GM19025 (cell line): ENCODE data around the gene RFWD3.

Source experiments
- ATAC-seq: cut with Tn5 transposase; IDR thresholded peaks from one replicate; pipeline ENCODE4 v1.9.1; 2021; ENCODE audit warnings: mild to moderate bottlenecking, low read depth, moderate library complexity; ENCODE audit not compliant: unreplicated experiment

RFWD3 gene

DNA sequence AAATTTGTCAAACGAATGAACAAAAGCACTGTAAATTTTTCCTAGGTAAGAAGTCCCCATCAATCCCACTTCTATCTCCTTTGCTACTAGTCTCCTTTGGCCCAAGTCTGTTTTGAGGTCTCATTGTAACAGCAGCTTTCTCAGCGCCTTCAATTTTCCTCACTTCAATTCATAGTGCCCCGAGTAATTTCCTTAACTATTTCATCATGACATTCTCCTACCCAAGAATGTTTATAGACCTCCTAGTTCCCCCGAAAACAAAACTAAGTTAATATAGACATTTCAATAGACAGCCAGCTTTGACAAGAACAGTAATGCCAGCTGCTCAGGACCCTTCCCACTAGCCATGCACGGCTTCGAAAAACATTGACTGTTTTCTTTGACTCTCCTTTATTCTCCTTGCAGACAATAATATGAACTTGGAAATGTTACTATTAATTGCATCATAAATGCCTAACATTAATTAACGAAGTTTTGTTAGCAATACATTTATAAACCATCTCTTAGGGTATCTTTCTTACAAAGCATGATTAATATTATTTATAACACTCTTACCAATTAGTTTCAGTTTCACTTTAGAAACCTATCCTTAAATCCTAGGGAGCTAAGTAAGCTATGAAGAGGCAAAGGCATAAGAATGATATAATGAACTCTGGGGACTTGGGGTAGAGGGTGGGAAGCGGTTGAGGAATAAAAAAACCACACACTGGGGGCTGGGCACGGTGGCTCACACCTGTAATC lies 82.6 kb downstream of the RFWD3 start:
- ATAC-seq: no peak

DNA sequence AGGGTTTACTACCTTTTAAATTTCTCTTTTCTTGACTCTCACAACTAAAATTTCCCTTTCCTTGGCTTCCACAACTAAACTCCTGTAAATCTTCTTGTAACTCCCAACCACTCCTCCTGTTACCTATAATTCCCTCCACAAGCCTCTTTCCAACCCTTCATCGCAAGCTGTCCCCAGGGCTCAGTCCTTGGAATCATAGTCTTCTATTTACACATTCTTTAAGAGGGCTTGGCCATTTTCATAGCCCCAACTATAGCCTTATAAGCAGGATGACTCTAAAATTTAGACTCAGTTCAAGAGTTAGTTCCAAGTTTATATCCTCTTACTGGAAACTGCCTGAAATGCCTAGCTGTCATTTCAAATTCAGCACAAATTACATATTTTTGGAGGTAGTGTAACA lies 83.7 kb downstream of the RFWD3 start:
- no peak for ATAC-seq

DNA sequence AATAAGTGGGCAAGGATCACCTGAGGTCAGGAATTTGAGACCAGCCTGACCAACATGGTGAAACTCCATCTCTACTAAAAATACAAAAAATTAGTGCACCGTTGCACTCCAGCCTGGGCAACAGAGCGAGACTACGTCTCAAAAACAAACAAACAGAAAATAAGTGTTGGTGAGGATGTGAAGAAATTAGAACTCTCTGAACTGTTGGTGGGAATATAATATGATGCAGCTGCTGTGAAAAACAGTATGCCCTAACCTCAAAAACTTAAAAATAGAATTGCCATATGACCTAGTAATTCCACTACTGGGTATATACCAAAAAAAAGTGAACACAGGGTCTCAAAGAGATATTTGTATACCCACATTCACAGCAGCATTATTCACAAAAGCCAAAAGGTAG lies 85.8 kb downstream of the RFWD3 start:
- no peak for ATAC-seq

DNA sequence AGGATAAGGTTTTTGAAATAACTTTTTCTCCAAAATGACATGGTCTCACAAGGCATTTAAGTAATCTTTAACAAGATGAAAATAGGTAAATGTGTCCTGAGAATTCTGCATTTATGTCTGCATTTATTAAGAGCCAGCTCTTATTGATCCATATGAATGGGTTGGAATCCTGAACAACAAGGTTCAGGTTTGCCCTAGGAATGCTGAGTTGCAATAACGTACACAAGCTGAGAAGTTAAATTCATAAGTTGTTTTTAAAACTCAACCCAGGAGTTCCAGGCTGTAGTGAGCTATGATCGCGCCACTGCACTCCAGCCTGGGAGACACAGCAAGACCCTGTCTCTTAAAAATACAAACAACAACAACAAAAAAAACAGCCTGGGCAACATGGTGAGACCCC lies 87.8 kb downstream of the RFWD3 start:
- ATAC-seq: no peak

DNA sequence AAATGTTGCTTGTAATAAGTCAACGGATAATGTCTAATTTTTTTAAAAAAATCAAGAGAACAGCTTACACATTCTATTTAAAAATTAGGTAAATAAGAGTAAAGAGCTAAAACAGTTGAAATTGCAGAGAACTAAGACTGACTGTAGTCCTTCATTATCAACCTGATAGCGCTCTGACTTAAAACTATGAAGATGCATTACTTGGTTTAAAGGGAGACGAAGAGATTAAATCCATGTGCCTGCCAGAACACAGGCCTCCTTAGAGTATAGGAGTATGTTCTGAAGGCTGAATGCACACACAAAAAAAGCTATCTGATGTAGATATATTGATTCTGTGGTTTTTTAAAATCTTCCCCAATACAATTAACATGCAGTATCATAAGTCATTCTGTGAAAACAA lies 88.2 kb downstream of the RFWD3 start:
- no peak for ATAC-seq

DNA sequence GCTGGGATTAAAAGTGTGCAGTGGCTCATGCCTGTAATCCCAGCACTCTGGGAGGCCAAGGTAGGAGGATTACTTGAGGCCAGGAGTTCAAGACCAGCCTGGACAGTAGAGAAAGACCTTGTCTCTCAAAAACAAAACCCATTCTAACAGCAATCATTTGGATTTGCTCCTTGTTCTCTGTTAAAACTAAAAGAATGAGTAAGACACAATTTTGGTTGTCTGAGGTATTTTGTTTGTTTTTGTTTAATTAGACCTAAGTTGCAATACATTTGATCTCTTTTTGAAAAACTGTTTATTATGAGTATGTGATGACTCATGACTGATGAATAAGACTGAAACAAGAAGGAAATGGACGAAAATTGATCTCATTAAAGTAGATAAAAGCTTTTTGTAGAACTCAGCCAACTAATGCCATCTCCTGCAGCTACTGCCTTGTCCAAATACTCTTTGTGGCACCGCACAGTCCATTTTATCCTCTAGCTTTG lies 88.8 kb downstream of the RFWD3 start:
- ATAC-seq: no peak

DNA sequence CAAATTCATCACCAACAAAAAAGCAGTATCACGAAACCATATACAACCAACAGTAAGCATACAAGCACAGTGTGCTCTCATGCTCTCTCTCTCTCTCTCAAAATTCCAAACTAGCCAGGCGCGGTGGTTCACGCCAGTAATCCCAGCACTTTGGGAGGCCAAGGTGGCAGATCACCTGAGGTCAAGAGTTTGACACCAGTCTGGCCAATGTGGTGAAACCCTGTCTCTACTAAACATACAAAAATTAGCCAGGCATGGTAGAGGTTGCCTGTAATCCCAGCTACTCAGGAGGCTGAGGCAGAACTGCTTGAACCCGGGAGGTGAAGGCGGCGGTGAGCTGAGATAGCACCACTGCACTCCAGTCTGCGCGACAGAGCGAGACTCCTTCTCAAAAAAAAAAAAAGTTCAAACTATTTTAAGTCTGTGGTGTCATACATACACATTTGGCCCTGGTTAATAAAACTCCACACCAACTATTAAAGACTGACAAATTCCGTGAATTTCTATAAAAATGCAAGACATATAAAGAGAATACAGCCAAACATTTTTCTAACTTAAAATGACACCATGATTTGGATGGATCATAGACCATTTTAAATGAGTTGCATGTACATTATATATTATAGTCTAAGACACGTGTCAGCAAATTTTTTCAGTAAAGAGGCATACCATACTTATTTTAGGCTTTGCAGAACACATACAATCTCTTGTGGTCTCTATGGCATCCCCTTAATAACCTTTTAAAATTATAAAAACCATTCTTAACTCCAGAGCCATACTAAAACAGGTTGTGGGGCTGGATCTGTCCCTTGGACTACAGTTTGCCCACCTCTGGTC lies 90.7 kb downstream of the RFWD3 start:
- ATAC-seq: no peak

DNA sequence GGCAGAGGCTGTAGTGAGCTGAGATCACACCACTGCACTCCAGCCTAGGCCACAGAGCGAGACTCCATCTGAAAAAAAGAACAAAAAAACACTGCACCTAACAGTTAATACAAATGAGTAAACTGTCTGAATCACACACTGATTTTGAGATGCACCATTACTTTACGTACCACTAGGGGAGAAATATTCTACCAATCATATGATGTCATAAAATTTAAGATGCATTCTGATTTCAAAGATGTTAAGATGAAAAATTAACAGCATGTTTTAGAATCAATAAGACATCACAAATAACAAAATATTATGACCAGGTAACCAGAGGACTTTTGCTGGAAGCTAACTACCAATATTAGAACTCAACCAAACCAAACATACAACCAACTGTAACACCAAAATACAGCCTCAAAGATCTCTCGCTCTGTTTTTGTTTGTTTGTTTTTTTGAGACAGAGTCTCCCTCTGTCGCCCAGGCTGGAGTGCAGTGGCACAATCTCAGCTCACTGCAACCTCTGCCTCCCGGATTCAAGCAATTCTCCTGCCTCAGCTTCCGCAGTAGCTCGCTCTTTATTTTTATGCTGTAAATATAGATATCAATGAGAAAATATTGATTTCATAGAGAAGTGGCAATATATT lies 91.4 kb downstream of the RFWD3 start:
- no peak for ATAC-seq

DNA sequence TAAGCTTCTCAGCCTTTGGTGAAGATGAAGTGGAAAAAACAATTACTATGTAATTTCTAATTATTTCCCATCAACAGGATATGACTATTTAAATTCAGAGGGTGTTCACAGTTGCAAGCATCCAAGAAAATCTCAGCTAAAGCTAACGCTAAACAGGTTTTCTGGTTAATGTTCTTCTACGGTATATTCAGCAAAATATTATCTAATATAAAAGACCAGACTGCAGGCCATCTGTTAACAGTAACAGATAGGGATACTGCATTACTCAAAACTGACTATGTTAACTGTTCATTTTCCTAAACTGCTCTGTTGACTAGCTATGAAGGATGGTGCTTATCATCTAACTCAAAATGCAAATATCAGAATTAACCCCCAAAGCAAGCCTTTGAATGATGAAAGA lies 92.5 kb downstream of the RFWD3 start:
- no peak for ATAC-seq

DNA sequence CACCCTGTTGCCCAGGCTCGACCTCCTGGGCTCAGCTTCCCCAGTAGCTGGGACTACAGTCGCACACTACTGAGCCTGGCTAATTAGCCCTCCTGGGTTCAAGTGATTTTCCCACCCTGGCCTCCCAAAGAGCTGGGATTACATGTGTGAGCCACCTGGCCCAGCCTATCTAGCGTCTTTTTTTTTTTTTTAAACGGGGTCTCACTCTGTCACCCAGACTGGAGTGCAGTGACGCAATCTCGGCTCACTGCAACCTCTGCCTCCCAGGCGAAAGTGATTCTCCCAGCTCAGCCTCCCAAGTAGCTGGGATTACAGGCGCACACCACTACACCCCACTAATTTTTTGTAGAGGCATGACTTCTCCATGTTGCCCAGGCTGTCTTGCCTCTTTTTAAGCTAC lies 93.1 kb downstream of the RFWD3 start:
- ATAC-seq: no peak
